Right lobe of liver (tissue), 4 donors: ENCODE results near the gene ITPR1.

ENCODE experiments used
- POLR2A ChIP-seq: fragments of 450-650 bp; IDR thresholded peaks from one replicate; pipeline ENCODE4 v1.6.1; 2017; ENCODE audit warnings: antibody characterized with exemption, mild to moderate bottlenecking
- TF ChIP-seq, protein P1 (sequence below), 4 donors: fragments of 200-600 bp in 3 of 4; fragments of 450-650 bp in 1 of 4; IDR thresholded peaks; one replicate each; pipeline versions ENCODE4 v1.5.1 to v1.8.0; 2016 to 2022; ENCODE audit warnings: antibody characterized with exemption in 4 of 4, mild to moderate bottlenecking in 2 of 4
- donor health status: DM: no; HTN: no; CAD: no.
- donor health status: DM: no; HTN: no; CAD: no.
- donor health status: DM: no; HTN: yes; CAD: no.

- TF ChIP-seq, protein P1, sequence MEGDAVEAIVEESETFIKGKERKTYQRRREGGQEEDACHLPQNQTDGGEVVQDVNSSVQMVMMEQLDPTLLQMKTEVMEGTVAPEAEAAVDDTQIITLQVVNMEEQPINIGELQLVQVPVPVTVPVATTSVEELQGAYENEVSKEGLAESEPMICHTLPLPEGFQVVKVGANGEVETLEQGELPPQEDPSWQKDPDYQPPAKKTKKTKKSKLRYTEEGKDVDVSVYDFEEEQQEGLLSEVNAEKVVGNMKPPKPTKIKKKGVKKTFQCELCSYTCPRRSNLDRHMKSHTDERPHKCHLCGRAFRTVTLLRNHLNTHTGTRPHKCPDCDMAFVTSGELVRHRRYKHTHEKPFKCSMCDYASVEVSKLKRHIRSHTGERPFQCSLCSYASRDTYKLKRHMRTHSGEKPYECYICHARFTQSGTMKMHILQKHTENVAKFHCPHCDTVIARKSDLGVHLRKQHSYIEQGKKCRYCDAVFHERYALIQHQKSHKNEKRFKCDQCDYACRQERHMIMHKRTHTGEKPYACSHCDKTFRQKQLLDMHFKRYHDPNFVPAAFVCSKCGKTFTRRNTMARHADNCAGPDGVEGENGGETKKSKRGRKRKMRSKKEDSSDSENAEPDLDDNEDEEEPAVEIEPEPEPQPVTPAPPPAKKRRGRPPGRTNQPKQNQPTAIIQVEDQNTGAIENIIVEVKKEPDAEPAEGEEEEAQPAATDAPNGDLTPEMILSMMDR (IDR thresholded peaks at IDR 0.05): no peak
- TF ChIP-seq POLR2A: no peak
Measured at GRCh38 chr3:4497005-4497692, 4.0 kb downstream of the ITPR1 start.
